NCI-H2227 treated with DMSO at 0.1 percent for 48 hours (cell line): ENCODE measurements around the gene RBM33.

Experiments
- DNase-seq: peaks from one replicate; lab custom pipeline; 2025; lab: John Stamatoyannopoulos, UW

The RBM33 gene

GRCh38 chr7:155770241-155770640, 125.8 kb downstream of the RBM33 start:
- no peak for DNase-seq

GRCh38 chr7:155773531-155773930, 129.1 kb downstream of the RBM33 start:
- no peak for DNase-seq

GRCh38 chr7:155774947-155775346, 130.5 kb downstream of the RBM33 start:
- no peak for DNase-seq

GRCh38 chr7:155775691-155776090, 131.2 kb downstream of the RBM33 start:
- no peak for DNase-seq

GRCh38 chr7:155776606-155777005, 132.1 kb downstream of the RBM33 start:
- DNase-seq, result no peak

- DNase-seq, result no peak
Observed at GRCh38 chr7:155778349-155778748, 133.9 kb downstream of the RBM33 start.

- no peak for DNase-seq
Observed at GRCh38 chr7:155780884-155781283, 136.4 kb downstream of the RBM33 start.

- DNase-seq, result no peak
Observed at GRCh38 chr7:155781433-155781832, 137.0 kb downstream of the RBM33 start.

GRCh38 chr7:155782466-155782865, 138.0 kb downstream of the RBM33 start:
- no peak for DNase-seq

GRCh38 chr7:155785536-155785935, 141.1 kb downstream of the RBM33 start:
- no peak for DNase-seq

- DNase-seq, result no peak
Observed at GRCh38 chr7:155786491-155786890, 142.0 kb downstream of the RBM33 start.

GRCh38 chr7:155787171-155787851, 142.8 kb downstream of the RBM33 start:
- no peak for DNase-seq

GRCh38 chr7:155788616-155789000, 144.1 kb downstream of the RBM33 start:
- DNase-seq, result no peak

GRCh38 chr7:155789001-155789725, 144.7 kb downstream of the RBM33 start:
- no peak for DNase-seq

- DNase-seq, result no peak
Observed at GRCh38 chr7:155790666-155791065, 146.2 kb downstream of the RBM33 start.

- no peak for DNase-seq
Observed at GRCh38 chr7:155791214-155791737, 146.8 kb downstream of the RBM33 start.

- DNase-seq, result no peak
Observed at GRCh38 chr7:155791836-155792235, 147.4 kb downstream of the RBM33 start.

- no peak for DNase-seq
Observed at GRCh38 chr7:155792315-155792960, 148.0 kb downstream of the RBM33 start.

- DNase-seq, result no peak
Observed at GRCh38 chr7:155792999-155793560, 148.6 kb downstream of the RBM33 start.

- no peak for DNase-seq
Observed at GRCh38 chr7:155793720-155794119, 149.3 kb downstream of the RBM33 start.

GRCh38 chr7:155794196-155794595, 149.7 kb downstream of the RBM33 start:
- no peak for DNase-seq

- no peak for DNase-seq
Observed at GRCh38 chr7:155795401-155795800, 150.9 kb downstream of the RBM33 start.

GRCh38 chr7:155795951-155796350, 151.5 kb downstream of the RBM33 start:
- DNase-seq, result no peak
